ENCODE data around the gene USP10.
"Not testable (repeated sequence)": the region's sequence is repeated elsewhere in the genome, so short reads cannot be mapped to it uniquely, and the experiment has no call there.

GRCh38 chr16:84693869-84694268 is 5.9 kb upstream of the USP10 start:
- not testable (repeated sequence) for TF ChIP-seq CTCF (IDR thresholded peaks at IDR 0.05; ENCODE audit: insufficient read depth, low read depth, low read length); EZH2 (IDR thresholded peaks at IDR 0.05; ENCODE audit: insufficient read depth, low read length)
